Coronary artery (tissue), 2 donors: Measurements from ENCODE around the gene LRR1.

ENCODE experiments used
- DNase-seq: peaks from one replicate; pipeline ENCODE4 v3.0.0-alpha.2; 2017; ENCODE audit warnings: low spot score
- H3K27ac ChIP-seq, 2 donors: fragments of 200-600 bp; sonication (generic); one replicate each; pipeline ENCODE4 v1.5.1; 2016 to 2019
- H3K4me3 ChIP-seq: fragments of 200-600 bp; sonication (generic); 2 replicates; pipeline ENCODE4 v1.5.1; 2016; ENCODE audit warnings: mild to moderate bottlenecking, moderate library complexity
- TF ChIP-seq, protein P1 (sequence below): fragments of 200-600 bp; sonication (generic); IDR thresholded peaks from one replicate; pipeline ENCODE4 v1.5.1; 2019; ENCODE audit warnings: antibody characterized with exemption

The LRR1 gene, protein sequence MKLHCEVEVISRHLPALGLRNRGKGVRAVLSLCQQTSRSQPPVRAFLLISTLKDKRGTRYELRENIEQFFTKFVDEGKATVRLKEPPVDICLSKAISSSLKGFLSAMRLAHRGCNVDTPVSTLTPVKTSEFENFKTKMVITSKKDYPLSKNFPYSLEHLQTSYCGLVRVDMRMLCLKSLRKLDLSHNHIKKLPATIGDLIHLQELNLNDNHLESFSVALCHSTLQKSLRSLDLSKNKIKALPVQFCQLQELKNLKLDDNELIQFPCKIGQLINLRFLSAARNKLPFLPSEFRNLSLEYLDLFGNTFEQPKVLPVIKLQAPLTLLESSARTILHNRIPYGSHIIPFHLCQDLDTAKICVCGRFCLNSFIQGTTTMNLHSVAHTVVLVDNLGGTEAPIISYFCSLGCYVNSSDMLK

DNA sequence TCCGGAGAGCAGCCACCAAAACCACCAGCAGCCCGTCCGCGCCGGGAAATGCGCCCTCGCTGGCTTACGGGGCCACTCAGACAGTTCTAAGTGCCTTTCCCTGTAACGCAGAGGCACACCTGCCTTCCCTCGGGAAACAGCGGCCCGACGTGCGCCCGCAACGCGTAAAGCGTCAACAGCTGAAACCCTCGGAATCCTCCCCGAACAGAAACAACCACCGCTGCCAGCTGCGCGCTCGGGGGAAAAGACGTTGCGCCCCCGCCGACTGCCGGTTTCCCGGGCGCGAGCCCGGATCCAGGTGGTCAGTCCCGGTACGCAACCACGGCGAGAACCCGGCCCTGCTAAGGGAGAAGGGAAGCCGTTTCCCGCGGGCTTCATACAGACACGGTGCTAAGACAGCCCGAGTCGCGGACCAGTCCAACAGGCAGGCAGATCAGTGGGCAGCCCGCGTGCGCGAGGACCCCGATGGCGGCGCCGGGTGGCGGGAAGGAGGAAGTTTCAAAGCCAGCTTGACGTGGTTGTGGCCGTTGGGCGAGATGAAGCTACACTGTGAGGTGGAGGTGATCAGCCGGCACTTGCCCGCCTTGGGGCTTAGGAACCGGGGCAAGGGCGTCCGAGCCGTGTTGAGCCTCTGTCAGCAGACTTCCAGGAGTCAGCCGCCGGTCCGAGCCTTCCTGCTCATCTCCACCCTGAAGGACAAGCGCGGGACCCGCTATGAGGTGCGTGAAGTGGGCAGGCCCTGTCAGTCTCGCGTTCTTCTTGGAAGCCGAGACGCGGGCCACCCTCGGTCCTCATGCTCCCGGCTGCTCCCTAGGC lies at the start of gene LRR1:
Gene LRR1 (plus strand): TSS at position 456 of the 816 bp plus-strand sequence. CDS start 81 bp downstream, at position 537.
- H3K4me3 ChIP-seq, result peak within 1 kb of the TSS; percentile 88
- DNase-seq, result peak; percentile 87
- H3K27ac ChIP-seq, result peak within 1 kb of the TSS; percentile 88 to 92
- TF ChIP-seq, protein P1, sequence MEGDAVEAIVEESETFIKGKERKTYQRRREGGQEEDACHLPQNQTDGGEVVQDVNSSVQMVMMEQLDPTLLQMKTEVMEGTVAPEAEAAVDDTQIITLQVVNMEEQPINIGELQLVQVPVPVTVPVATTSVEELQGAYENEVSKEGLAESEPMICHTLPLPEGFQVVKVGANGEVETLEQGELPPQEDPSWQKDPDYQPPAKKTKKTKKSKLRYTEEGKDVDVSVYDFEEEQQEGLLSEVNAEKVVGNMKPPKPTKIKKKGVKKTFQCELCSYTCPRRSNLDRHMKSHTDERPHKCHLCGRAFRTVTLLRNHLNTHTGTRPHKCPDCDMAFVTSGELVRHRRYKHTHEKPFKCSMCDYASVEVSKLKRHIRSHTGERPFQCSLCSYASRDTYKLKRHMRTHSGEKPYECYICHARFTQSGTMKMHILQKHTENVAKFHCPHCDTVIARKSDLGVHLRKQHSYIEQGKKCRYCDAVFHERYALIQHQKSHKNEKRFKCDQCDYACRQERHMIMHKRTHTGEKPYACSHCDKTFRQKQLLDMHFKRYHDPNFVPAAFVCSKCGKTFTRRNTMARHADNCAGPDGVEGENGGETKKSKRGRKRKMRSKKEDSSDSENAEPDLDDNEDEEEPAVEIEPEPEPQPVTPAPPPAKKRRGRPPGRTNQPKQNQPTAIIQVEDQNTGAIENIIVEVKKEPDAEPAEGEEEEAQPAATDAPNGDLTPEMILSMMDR, result no peak

DNA sequence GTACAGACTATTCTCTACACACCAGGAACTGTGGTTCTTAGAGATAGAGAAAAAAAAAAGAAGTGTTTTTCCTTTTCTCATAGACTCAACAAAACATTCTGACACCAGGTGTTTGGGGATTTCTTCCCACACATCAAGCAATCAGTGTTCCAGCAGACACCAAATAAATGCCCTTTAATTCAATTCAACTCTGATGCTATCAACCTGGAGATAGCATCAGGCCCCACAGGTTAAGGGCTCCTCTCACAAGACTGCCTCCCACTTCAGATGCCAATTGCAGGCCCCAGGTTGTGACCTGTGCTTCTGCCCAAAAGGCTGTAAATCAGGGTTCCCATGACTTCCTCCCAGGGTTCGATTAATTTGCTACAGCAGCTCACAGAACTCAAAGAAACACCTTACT lies 49.3 kb upstream of the LRR1 start:
- TF ChIP-seq, protein P1, result no peak
- no peak for DNase-seq
- Histone ChIP-seq H3K27ac (no peak overlapping the region), H3K4me3 (no peak overlapping the region)

DNA sequence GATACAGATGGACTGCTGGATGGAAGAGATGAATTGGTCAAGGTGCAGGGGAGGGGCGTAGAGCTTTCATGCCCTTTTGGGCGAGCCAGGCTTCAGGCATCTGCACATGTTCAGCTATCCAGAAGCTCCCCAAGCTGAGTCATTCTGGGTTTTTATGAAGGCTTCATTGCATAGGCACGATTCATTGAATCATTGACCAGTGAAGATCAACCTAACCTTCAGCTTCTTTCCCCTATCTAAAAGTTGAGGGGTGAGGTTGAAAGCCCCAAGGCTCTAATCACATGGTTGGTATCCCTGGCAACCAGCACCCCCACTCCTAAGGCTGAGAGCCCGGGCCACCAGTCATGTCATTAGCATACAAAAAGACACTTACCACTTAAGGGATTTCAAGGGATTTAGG lies 48.9 kb upstream of the LRR1 start:
- DNase-seq, result no peak

DNA sequence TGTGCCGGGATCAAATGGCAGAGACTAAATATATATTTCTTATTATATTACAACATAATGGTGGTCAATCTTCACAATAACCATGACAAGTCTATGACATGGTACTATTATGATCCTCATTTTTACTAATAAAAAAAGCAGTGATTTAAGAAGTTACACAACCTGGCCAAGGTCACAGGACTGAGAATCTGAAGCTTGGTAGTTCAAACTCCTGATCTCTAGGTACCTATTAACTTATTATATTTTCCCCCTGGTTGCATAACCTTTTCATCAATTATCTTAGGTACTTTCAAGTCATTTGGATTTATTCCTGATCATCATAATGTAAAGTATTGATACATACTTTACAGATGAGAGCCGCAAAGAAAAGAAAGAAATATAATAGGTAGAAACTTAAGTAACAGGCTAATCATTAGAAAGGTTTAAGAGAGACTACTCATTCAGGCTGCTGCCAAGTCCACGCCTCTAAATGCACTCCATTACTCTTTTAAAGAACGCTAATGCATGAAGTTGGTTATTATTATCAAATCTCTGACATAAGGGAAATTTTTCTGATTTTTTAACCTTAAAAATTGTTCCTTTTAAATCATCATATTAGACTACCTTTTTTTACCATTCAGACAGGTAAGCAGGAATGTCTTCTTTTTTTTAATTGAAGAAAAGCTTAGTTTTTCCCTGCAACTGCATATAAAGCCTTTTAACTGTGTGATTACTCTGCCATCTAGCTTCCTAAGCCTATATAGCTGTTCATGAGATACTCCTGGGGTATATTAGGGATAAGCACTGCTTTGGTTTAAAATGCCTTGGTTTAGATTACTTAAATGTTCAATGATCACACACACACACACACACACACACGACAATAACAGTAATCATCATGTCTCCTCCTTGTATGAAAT lies 48.2 kb upstream of the LRR1 start:
- no peak for DNase-seq
- H3K4me3 ChIP-seq, result no peak overlapping the region
- TF ChIP-seq, protein P1, result no peak
- no peak overlapping the region for H3K27ac ChIP-seq

More for the DNA sequence above, 48.9 kb upstream of the LRR1 start:
- TF ChIP-seq, protein P1, result no peak
- Histone ChIP-seq H3K4me3 (no peak overlapping the region), H3K27ac (no peak overlapping the region)

DNA sequence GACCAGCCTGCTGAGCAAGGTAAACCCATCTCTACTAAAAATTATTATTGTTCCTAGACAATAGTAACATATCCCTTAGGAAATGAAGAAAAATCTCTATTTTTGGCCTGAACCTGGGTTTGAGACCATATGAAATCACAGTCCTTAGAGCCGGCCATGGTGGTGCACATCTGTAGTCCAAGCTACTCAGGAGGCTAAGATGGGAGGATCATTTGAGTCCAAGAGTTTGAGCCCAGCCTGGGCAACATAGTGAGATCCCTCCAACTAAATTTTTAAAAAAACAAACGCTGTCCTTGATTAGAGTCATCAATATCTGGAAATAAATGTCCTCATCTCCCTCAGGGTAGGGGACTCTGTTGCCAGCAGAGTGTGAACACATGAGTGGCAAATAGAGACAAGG lies 47.2 kb upstream of the LRR1 start:
- no peak for DNase-seq
- Histone ChIP-seq H3K27ac (no peak overlapping the region), H3K4me3 (no peak overlapping the region)
- TF ChIP-seq, protein P1, result no peak

DNA sequence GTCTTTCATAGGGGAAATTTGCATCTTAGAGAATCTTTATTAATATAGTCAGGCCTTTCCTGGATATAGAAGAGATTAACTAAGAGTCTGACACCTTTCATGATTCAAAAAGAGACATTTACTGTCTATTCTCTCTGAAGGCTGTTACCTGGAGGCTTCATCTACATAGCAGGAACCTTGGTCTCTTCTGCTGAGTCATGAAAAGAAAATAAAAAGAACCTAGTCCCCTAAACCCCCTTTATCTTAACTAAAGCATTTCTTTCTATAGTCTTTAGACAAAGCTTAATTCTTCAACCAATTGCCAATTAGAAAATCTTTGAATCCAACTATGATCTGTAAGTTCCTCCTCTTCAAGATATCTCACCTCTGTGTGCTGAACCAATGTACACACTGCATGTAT lies 45.6 kb upstream of the LRR1 start:
- H3K4me3 ChIP-seq, result no peak overlapping the region
- TF ChIP-seq, protein P1, result no peak
- no peak overlapping the region for H3K27ac ChIP-seq
- DNase-seq, result no peak
